Measurements from ENCODE around the gene SYNDIG1.
A peak's percentile ranks its signal among the peaks of the same experiment; 100 is the strongest.

SYNDIG1 gene

DNA sequence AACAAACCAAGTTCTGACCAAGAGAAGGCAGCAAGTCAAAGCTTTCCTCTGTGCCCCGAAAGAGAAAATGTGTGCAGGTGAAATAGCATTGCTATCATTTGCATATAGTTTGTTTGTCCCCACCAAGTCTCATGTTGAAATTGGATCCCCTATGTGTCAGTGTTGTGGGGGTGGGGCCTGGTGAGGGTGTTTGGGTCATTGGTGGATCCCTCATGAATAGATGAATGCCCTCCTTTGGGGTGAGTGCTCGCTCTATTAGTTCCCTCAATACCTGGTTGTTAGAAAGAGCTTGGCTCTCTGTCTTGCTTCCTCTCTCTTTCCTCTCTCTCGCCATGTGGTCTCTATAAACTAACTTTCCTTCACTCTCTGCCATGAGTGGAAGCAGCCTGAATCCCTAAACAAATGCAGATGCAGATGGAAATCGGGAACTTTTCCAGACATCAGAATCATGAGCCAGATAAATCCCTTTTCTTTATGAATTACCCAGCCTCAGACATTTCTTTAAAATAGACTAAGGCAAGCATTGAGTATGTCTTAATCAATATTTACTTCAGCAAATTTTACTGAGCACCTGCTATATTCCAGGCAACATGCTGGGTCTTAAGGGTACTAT lies 43.8 kb upstream of the SYNDIG1 start:
- TF ChIP-seq CTCF (IDR thresholded peaks at IDR 0.05; ENCODE audit: low read depth, low read length, missing control alignments): no peak
- DNase-seq (ENCODE audit: low read depth): no peak
- in situ Hi-C loops (cut with HindIII; ENCODE audit: low sequenced_read_pairs): no loop called here
- H3K4me3 ChIP-seq (ENCODE audit: low read depth, low read length): no peak overlapping the region

DNA sequence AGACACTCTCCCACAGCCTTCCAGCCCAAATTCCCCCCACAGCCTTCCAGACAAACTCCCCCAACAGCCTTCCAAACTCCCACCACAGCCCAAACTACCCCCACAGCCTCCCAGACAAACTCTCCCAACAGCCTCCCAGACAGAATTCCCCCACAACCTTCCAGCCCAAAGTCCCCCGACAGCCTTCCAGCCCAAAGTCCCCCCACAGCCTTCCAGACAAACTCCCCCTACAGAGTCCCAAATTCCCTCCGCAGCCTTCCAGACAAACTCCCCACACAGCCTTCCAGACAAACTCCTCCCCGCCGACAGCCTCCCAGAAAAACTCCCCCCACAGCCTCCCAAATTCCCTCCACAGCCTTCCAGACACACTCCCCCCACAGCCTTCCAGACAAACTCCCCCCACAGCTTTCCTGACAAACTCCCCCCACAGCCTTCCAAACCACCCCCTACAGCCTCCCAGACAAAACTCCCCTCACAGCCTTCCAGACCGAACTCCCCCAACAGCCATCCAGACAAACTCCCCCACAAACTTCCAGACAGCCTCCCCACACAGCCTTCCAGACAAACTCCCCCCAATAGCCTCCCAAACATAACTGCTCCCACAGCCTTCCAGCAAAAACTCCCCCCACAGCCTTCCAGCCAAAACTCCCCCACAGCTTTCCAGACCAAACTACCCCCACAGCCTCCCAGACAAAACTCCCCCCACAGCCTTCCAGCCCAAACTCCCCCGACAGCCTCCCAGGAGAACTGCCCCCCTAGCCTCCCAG lies 38.0 kb upstream of the SYNDIG1 start:
- in situ Hi-C loops (cut with HindIII; ENCODE audit: low sequenced_read_pairs): no loop called here
- TF ChIP-seq CTCF (IDR thresholded peaks at IDR 0.05; ENCODE audit: low read depth, low read length, missing control alignments): no peak
- no peak for DNase-seq (ENCODE audit: low read depth)
- H3K4me3 ChIP-seq (ENCODE audit: low read depth, low read length): no peak overlapping the region

- H3K4me3 ChIP-seq (ENCODE audit: low read depth, low read length): no peak overlapping the region
- in situ Hi-C loops (cut with HindIII; ENCODE audit: low sequenced_read_pairs): no loop called here
- DNase-seq (ENCODE audit: low read depth): no peak
- TF ChIP-seq CTCF (IDR thresholded peaks at IDR 0.05; ENCODE audit: low read depth, low read length, missing control alignments): no peak
These were observed 37.4 kb upstream of the SYNDIG1 start for GRCh38 chr20:24432046-24432442.

GRCh38 chr20:24436160-24436559 lies 33.3 kb upstream of the SYNDIG1 start:
- no peak overlapping the region for H3K4me3 ChIP-seq (ENCODE audit: low read depth, low read length)
- TF ChIP-seq CTCF (IDR thresholded peaks at IDR 0.05; ENCODE audit: low read depth, low read length, missing control alignments): no peak
- peak; percentile 3 for DNase-seq (ENCODE audit: low read depth)
- in situ Hi-C loops (cut with HindIII; ENCODE audit: low sequenced_read_pairs): no loop called here

DNA sequence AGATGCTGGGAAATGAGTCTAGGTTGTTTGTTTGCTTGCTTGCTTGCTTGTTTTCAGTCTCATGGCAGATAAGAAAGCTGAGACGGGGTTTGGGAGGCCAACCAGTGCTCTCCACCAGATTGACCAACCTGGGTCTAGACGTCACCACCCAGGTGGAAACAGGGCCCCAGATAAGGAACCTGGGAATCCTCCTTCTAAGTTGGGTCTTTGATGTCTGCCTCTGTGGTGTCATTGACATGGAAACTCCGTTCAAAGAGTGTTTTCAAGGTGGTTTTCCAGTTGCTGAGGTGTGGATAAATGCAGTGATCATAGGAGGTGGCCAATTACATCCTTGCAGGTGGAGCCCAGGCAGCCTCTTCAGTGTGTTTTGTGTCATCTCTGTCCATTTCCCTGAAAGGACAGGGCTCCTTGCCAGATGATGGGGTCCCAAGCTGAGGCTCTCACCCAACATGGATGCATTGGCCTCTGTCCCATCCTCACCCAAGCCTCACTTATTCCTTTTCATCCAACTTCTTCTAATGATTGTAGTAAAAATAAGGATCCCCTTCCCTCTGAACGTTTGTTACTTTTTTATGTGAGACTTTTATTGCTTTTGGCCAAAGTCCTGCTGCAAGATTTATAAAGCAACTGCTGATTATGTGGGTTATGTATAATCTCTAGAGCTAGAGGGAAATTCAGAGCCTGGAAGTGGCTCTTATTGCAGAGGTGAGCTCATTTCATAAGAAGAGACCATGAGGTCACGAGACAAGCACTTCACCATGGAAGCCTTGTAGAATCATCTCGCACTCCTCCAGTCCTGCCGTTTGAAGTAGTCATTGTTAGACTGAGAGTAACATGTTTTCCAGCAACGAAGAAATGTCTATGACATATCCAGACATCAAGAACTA lies 32.0 kb upstream of the SYNDIG1 start:
- DNase-seq (ENCODE audit: low read depth): no peak
- TF ChIP-seq CTCF (IDR thresholded peaks at IDR 0.05; ENCODE audit: low read depth, low read length, missing control alignments): no peak

DNA sequence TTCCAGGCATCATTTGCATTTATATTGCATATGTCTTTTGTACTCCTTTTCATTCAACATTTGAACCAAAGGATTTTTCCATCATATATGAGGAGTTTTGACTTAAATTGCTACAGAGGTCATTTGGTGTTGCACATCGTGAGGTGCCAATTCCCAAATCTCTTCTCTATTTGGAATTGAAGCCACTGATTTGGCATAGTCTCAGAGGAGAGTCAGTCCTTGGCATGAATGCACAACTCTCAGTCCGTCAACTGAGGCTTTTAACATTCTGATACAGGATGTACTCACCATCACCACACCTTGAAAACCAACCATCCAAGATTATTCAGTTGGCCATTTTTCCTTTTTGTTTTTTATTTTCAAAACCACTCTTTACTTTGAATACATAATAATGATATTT lies 31.1 kb upstream of the SYNDIG1 start:
- no peak for DNase-seq (ENCODE audit: low read depth)
- in situ Hi-C loops (cut with HindIII; ENCODE audit: low sequenced_read_pairs): no loop called here
- no peak overlapping the region for H3K4me3 ChIP-seq (ENCODE audit: low read depth, low read length)
- no peak for TF ChIP-seq CTCF (IDR thresholded peaks at IDR 0.05; ENCODE audit: low read depth, low read length, missing control alignments)

More for the DNA sequence above, 32.0 kb upstream of the SYNDIG1 start:
- H3K4me3 ChIP-seq (ENCODE audit: low read depth, low read length): no peak overlapping the region
- in situ Hi-C loops (cut with HindIII; ENCODE audit: low sequenced_read_pairs): no loop called here

Data from astrocyte of the cerebellum (primary cell).